GM21447 (cell line): ENCODE measurements around the gene C8B.

Experiments
- ATAC-seq: cut with Tn5 transposase; IDR thresholded peaks from one replicate; pipeline ENCODE4 v1.9.1; 2021; ENCODE audit not compliant: unreplicated experiment

C8B gene

DNA sequence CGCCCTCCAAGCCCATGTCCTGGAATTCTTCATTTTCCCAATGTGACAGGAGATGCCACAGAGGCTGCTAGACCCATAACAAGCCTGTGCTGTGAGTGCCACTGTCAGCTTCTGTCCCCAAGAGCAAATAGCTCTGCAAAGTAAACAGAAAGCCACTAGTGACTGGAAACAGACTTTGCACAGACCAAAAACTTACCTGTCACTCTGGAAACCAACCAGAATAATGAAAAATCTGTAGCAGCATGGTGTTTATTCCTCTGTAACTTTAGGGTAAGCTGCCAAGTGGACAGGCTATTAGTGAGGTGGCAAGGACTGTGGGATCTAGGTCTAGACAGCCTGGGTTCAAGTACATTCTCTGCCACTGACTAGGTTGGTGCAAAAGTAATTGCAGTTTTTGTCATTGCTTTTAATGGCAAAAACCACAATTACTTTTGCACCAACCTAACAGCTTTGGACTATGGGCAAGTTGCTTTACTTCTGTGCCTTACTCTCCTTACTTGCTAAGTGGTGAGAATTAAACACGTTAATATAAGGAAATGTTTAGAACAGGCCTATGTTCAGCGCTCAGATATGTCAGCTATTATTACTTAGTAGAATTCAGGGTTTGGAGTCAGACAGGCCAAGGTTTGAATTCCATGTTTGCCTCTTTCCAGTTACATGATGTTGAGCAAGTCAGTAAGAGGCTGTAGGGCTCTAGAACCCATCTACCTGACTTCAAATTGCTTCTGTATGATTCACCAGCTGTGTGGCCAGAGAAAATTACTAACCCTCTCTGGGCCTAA, at the start of gene C8B:
C8B (minus strand) TSS at position 100 of the 782 bp plus-strand sequence; CDS start at position 33, 67 bp downstream.
- no peak for ATAC-seq

DNA sequence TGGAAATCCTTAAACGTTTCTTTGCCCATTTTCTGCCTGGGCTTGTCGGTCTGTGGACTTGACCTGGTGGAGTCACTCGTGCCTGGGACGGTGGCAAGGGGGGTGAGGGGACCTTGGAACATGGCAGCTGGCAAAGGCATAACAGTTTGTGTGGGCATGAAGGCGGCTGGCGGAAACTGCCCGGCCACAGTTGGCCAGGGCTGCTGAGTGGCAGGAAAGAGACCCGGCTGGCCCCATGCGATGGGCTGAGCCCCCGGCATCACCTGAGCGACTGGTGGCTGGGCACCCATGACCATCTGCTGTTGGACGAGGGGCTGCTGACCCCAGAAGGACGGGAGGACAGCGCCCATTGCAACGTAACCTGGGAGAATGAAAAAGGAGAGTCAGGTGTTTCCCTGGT, 49.3 kb upstream of the C8B start:
- no peak for ATAC-seq

DNA sequence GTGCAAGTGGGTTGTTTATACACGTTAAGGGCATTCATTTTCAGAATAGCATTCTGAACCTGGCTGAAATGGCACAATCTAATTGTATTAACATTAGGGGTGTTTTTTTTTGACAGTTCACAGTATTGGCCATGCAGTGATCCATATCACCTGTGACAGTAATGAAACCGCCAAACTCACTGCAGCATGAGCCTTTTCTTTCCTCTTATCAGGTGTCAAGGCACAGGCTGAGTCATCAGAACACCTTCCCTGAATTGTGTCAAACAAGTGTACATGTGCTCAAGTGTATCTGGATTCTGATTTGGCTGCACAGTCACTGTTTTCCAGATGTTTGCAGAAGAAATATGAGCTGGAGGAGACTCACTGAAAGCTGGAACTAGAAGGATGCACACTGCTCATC, 47.7 kb upstream of the C8B start:
- ATAC-seq: no peak

DNA sequence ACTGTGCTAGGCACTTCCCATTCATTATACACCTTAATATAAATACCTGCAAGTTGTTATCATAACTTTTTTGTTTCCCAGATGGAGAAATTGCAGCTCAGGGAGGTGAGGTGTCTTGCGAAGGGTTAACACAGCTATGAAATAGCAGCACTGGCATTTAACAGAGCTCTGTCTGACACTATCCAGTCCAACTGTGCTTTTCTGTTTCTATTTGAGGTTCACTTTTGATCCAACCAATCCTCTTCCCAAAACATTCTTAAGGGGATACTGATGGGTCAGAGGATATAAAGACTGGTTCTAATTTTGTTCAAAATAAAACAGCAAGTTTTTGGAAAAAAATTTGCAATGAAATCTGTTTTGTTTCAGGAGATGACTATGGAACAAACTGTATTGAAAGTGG, 46.5 kb upstream of the C8B start:
- ATAC-seq: no peak

DNA sequence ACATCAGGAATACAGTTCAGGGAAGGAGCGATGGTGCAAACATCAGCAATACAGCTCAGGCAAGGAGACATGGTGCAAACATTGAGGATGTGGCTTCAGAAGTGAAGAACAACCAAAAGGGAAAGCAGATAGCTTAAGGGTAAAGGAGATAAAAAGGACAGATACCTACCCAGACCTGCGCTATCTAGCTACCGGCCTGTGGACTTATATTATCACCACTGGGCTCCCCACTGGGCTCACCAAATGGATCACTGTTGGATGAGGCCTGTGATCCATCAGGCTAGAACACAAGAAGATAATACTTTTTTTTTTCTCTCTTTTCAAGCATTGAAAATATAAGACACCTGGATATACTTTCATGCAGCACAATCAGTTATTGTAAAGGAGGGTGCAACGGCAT, 44.7 kb upstream of the C8B start:
- no peak for ATAC-seq

DNA sequence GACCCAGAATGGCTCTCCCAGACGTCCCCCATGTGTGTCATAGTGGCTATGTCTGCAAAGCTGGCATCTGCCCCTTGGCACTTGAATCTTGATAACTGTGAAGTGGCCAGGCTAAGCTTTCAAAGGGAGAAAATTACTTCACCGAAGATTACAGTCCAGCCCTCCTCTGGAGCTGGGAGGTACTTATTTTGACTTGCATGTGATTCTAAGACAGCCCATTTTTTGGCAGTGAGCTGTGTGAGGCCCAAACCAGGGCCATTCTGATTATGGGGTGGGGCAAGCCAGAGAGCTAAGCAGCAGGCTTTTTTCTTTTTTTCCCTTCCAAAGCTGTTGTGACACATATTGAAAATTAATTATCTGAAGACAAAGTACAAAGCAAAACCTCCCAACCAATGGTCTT, 42.1 kb upstream of the C8B start:
- no peak for ATAC-seq

DNA sequence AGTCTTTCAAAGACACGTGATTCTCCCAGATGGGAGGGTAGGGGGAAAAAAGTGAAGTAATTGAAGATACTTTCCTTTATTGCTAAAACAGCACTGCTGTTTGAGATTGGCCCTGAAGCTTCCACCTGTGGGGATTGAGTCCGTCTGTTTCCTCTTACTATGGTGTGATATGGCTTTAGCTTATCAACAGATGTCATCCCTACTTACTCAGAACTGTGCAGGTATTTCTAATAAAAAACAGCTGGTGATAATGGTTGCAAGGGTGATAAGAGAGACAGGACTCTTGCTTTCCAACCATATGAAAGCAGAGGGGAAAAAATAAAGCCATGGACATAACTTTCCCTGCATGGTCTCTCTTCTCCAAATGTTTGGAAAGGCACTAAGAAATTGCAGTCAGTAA, 41.7 kb upstream of the C8B start:
- no peak for ATAC-seq

DNA sequence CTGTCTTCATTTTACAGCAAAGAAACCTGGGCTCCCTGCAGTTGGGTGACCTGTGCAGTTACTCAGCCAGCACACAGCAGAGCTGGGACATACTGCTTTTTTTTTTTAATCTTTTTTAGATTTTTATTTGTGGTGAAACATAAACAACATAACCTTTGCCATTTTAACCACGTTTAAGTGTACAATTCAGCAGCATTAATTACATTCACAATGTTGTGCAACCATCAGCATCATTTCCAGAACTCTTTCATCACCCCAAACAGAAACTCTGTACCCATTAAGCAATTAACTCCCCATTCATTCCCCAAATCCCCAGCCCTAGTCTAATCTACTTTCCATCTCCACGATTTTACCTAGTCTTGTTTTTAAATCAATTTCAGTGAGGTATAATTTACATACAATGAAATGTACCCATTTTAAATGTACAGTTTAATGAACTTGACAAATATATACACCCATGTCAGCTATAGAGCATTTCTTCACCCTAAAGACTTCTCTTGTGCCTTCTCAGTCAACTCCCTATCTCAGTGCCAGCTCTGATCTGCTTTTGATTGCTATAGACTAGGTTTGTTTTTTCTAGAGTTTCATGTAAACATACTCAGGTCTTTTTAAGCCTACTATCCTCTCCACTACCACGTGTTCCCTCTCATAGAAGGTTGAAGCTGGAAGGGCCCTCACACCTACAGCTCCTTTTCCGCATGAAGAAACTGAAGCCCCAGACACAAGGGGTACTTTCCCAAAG, 37.8 kb upstream of the C8B start:
- no peak for ATAC-seq

DNA sequence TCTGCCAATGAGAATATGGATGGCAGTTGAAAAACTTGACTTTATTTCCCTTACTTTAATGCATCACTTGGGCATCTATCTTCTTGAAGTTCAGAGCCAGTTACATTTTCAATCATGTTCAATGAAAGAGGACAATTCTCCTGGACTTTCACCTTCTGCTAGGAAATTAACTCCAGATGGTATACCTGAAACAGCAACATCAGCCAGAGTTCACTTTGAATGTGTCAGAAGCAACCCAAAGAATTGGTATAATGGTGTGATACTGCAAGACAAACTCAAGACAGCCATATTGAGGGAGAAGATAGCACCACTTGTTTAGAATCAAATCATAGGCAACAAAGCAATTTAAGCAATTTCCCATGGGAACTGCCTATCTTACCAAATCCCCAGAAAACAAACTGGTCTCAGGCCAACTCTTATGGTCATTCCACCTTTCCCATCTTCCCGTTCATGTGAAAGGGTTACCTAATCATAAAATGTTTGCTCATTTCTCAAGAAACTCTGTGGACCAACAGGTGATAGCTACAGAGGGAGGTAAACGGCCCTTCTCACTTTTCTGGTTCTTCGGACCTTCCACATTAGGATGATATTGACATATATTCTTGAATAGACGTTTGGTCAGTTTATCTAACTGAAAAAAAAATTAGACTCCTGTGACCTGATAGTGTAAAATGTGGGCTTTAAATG, 29.7 kb upstream of the C8B start:
- ATAC-seq: no peak

DNA sequence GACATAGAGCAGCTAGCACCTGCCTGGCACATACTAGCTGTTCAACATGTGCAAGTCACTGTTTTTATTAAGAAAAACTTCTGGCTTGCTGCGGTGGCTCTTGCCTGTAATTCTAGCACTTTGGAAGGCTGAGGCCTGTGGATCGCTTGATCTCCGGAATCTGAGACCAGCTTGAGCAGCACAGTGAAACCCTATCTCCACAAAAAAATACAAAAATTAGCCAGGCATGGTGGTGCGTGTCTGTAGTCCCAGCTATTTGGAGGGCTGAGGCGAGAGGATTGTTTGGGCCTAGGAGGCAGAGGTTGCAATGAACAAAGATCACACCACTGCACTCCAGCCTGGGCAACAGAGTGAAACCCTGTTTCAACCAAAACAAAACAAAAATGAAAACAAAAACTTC, 27.7 kb upstream of the C8B start:
- ATAC-seq: no peak

DNA sequence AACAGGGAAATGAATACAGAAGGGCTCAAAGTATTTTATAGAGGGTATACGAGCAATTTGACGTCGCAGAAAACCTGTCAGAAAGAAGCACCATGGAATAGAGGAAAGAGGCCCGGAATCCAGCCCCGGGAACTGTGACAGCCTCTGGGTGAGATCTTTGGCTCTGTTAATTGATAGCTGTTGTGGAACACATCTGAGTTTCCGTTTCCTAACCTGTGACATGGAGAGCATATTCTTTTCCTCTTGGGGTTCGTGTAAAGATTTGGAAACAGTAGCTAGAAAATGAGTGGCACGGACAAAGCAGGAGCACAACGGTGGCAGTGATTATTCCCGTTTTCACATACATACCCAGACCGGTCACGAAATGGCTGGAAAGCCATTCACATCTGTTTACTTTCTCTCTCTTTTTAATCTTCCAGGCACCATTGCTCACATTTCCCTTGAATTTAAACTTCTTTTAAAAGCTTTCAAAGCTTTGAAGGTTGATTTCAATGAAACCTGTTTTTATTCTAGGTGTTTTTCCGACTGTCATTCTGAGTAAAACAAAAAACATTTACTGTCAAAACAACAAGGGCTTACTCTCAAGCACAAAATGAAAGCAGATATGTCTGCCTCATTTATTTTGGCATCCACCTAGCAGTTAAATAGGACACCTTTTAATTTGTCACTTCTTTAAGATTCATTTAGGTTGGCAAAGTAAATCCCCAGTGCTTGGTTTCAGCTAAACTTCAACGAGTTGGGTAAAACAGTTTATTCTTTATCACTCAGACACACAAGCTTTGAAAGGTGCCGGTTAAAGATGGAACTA, 26.7 kb upstream of the C8B start:
- ATAC-seq: no peak

DNA sequence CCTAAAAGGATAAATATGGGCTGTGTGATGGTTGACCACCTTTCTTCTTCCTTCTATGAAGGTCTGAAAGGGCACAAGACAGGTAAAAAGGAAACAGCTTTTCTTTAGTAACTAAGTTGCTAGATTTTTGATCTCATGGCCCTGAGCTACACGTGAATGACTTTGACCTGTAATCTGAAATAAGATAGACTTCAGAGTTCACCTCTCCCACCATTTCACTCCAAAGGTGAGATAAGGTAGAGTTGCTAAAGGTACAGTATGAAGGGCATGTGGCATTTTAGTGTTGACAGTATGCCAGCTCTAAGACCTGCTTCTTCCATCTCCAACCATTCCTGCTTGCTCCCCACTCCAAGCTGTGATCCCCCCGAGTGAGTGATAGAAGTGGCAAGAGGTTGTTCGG, 25.8 kb upstream of the C8B start:
- ATAC-seq: no peak

DNA sequence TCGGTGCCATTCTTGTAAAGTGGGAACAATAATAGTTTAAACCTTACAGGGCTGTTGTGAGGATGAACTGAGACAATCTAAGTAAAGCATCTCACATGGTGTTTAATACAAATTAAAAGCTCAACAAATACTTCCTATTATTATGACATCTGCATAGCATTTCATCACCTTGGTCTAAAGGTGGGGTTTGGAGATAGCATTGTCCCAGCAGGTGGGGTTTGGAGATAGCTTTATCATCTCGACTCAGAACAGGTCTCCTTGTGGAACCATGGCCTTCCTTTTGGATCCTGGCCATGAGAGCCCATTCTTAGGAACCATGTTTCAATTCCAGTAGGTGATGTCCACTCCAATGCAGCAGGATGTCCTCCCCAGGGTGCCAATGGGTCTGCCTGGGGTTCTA, 20.6 kb upstream of the C8B start:
- no peak for ATAC-seq

DNA sequence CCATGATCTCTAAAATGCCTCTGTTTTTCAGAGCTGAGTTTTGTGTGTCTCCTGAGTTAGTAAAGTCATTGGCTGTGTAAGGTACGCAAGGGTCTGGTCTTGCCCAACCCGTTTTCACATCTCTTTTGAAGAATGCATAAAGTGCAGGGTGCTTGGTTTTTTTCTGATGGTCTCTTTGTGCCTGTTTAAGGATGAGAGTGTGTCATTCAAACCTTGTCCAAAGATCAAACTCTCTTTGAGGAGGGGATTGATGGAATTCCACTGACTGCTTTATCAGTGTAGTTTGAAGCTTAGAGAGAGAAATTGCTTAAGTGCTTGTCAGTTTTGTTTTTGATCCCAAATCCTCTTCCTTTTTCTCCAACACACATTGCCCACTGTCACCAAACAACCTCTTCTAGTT, 20.0 kb upstream of the C8B start:
- no peak for ATAC-seq

DNA sequence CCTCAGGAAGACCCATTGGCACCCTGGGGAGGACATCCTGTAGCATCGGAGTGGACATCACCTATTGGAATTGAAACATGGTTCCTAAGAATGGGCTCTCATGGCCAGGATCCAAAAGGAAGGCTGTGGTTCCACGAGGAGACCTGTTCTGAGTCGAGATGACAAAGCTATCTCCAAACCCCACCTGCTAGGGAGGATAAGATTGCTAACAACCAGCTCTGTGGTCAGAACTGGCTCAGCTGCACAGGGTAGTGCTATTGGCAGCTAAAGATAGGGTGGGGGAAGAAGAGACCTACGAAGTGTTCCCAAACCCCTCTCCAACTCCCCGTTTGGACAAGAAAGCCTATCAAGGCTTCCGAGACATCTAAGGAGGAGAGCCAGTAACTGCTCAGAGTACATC, 17.7 kb upstream of the C8B start:
- no peak for ATAC-seq

DNA sequence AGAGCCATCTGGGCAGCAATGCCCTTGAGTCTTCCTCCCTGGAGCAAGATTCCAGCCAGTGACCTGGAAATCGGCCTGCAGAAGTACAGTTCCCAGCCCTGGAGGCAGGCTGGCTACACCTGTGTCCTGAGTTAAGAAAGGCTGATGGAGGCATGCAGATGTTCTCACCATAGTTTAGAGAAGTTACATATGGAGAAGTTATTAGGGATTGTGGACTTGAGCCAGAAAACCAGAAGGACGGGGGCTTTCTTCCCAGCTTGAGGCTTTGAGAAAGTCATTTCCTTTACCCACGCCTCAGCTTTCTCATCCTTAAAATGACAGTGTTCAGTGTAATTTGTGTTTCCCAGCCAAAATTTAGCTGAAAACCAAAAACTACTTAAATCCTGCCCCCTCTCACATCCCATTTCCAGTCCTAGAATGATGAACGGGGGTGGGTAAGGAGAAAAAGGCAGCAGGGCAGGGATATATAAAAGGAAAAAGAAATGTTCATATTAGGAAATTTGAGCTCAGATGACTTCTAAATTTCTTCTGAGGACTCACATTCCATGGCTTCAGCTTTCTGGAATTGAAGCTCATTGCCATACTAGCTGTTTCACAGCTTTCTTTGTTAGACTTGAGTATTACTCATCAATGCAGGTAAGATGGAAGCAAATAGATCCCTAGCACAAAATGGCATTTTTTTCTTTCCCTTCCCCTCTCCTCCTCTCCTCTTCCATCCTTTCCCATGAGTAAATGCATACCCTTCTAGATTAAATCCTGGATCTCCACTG, 14.4 kb upstream of the C8B start:
- no peak for ATAC-seq

DNA sequence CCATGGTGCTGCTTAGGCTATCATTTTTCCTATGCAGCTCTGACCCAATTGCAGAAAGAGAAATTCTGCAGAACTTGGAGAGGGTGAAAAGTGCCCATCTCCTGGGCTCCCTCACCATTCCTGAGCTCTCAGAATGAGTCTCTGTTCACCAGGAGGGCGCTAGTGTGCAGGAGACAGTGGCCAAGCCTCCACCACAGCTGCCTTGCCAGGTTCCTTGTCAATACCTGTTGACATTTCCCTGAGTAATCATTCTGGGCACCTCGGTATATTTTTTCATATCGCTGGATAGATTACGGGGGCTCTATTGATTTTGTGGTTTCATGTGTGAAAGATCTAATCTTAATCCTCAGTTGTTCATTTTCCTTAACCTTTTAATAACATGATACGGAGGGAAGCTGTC, 13.0 kb upstream of the C8B start:
- ATAC-seq: no peak

DNA sequence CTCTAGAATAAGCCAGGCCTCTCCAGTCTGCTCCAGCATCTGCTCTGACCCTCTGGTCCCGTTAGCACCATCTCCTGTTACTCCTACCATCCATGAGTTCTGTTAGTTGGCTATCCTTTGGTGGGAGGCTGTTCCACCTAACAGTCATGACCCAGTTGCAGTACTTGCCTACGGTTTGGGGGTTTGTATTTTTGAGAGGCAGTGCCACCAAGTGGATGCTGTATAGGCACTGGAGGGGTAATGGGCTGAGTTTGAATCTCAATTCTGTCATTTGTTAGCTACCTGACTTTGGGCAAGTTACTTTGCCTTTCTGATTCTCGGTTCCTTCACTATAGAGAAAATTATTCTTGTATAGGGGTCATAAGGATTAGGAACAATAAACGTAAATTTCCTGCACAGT, 12.1 kb upstream of the C8B start:
- ATAC-seq: no peak

DNA sequence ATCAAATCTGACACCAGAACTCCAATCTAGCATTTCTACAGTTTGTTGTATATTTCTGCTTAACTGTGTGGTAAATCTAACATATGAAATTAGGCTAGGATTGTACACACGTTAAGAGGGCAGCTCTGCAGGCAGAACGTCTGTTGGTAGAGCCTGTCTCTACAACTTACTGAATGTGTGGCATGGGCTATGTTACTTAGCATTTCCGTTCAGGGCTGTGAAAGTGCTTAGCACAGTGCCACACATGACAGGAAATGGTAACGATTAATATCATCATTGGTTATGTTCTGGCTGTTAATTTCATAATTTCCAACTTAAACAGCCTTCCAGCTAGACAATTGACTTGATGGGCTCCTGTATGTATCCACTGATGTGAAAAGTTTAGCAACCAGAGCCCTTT, 9.6 kb upstream of the C8B start:
- ATAC-seq: no peak

DNA sequence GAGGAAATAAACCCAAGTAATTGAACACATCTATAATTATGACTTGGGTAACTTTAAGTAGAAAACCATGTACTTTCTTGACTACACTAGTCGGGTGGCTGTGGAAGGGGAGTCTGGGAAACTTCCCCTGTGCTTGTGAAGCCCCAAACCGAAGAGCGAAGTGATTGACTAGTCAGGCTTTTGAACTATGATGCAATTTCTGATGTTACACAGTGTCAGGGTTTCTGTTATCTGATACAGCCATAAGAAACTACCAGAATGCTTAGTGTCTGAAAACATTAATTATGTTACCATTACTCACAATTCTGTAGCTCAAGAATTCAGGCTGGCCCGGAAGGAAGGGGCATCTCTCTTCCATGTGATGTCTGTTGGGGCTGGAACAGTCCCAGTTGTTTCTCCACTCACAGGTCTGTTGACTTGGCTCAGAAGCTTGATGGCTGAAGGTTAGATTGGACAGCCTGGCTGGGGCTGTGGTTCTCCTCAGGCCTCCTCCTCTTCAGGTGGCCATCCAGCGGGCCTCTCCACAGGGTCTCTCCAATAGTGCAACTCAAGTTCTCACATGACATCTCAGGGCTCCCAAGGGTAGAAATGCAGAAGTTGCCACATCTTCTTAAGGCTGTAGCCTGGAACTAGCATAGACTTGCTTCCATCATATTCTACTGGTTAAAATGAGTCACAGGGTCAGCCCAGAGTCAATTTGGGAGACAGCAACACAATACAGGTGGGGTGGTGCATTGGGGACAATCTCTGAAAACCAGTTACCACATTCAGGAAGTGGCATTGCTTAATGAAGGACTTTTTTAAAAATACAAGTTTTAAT, 8.3 kb upstream of the C8B start:
- ATAC-seq: no peak
